ENCODE data around the gene B9D1.
"Not testable (repeated sequence)": the region's sequence is repeated elsewhere in the genome, so short reads cannot be mapped to it uniquely, and the experiment has no call there.

The B9D1 gene

DNA sequence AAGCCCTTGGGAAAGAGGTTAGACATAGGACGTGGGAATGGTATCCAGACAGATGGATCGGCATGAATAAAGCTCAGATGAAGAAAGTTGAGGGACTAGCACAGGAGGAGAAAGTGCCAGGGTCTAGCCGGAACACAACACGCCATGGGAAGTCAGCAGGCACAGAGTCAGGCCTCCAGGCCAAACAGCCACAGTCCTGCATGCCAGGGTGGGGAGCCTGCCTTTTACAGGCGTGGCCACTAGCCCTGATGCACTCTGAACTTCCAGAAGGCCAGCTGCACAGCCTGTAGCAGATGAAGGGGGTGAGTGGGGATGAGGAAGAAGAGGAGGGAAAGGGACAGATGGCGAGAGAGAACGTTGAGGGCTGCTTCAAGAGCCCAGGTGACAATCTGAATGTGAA, 5.2 kb downstream of the B9D1 start:
- no peak for DNase-seq

DNA sequence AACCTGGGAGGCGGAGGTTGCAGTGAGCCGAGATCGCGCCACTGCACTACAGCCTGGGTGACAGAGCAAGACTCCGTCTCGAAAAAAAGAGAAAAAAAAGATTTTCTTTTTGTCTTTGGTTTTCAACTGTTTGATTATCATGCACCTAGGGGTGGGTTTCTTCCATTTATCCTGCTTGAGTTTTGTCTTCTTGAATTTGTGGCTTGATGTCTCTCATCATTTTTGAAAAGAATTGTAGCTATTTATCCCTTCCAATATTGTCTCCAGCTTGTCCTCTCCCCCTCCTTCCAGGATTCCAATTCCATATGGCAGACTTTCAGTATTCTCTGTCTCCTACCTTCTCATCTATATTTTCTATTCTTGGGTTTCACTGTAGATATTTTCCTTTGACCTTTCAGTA, 7.8 kb downstream of the B9D1 start:
- no peak for DNase-seq

DNA sequence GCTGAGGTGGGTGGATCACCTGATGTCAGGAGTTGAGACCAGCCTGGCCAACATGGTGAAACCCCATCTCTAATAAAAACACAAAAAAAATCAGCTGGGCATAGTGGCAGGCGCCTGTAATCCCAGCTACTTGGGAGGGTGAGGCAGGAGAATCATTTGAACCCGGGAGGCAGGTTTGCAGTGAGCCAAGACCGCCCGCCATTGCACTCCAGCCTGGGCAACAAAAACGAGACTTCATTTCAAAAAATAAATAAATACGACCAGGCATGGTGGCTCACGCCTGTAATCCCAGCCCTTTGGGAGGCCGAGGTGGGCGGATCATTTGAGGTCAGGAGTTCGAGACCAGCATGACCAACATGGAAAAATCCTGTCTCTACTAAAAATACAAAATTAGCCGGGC, 9.1 kb downstream of the B9D1 start:
- not testable (repeated sequence) for DNase-seq

DNA sequence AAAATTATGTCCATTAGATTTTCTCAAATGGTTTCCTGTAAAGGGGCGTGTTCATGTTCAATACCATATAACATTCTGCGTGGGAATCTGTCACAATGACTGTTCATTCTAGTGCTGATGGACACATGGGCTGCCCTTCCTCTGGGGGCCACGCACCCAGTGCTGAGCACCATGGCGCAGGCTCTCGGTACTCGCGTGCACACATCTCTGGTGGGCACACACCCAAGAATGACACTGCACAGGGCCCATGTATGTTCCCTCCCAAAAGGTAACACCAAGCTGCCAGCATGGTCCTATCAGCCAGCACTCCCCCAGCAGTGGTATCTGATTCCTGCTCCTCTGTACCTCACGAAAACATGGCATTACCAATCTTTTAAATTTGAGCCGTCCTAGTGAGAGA, 13.7 kb downstream of the B9D1 start:
- DNase-seq, result no peak

DNA sequence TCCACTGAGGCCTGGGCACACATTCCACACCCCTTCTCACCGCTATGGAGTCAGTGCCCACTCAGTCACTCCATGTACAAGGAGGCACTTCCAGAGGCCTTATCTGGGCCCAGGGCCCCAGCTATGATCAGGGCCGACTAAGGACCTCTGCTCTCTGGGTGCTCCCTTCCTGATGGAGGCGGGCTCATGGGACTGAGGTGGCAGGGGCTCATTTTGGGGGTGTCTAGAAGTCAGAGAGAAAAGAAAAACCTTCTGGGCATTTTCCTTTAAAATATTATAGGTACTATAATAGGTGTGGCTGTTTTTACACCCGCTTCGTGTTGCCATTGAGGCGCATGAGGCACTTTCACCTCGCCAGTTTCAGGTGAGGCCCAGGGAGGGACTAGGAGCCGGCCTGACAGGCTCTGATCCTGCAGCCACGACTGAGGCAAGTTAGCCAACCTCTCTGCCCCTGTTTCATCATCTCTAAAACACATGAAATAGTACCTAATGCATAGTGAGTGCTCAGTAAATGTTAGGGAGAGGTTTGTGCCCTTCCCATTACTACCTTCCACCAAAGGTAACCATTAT, 14.4 kb downstream of the B9D1 start:
- DNase-seq, result no peak

- no peak for DNase-seq
These were observed 15.0 kb downstream of the B9D1 start for GRCh38 chr17:19347323-19348080.

- peak; percentile 70 for DNase-seq
These were observed 15.9 kb downstream of the B9D1 start for GRCh38 chr17:19346351-19347255.

DNA sequence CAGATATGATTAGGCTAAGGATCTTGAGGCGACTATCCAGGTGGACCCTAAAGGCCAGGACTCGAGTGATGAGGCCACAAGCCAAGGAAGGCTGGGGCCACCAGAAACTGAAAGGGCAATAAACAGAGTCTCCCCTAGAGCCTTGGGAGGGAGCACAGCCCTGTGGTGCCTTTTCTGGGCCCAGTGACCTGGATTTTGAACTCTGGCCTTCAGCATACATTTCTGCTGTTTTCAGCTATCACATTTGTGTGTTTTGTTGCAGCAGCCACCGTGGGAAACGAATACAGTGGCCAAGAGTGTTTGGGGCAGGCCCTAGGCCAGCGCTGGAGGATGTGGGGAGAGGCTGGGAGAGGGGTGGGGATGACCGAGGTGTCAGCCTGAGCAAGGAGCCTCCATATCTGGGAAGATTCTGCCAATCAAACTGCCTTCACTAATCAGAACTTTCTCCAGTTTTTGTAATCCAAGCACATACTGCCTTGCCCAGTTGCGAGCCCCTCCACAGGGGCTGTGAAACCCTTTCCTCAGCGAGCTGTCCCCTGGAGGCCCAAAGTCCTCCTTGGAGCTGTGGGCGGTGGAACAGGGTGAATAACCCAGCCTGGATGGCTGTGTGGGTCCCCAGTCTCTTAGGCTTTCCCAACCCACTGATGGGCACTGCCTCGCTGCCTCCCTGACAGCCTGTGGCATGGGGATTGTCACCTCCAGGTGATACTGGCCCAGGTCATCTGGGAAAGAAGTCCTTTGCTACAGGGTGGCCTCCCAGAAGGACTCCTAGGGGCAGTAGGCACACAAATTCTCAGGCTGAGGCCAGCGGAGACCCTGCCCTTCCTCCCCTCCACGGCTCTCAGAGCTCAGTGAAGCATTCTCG, 16.8 kb downstream of the B9D1 start:
- no peak for DNase-seq

DNA sequence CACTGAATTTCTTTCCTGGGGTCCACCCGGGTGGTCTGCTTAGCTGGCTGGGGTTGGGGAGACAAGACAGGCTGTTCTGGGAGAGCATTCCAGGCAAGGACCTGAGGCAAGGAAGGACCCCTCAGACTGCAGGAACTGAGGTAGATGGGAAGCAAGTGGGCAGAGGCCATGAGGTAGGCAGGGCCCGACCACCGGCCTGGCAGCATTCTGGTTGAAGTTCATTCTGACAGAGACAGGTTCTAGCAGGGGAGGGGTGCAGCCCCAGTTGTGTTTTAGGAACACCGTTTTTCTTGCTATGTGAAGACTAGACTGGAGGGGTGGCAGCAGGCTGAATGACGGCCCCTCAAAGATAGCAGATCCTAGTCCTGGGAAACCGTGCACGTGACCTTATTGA, 17.5 kb downstream of the B9D1 start:
- DNase-seq, result no peak

DNA sequence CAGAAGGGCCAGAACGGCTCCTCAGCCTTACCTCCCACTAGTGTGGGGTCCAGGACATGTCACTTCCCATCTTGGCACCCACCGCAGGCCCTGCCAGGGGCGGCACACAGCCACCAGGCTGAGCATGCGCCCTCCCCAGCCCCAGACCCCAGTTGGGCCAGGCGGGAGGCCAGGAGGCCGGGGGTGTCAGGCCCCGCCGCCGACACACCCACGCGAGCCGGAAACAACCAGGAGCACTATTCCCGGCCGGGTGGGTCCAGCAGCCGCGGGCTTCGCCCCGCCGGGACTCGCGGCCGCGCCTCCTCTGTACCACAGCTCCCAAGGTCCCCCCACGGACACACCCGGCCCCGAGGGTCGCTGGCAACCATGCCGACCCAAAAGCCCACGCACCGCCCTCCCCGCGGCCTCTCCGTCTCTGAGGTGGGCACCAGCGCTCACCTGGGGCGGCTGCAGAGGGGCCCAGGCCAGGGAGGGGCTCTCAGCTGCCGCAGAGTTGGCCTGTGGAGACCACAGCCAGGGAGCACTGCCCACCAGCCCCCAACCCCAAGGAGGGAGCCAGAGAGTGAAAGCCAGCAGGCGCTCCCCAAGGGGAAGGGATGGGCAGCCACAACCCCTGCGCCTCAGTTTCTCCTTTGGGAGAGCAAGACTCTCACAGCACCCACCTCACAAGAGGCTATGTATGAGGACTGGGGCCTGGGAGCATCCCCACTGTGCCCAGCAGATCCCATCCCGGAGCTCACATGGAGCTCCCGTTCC, 18.0 kb downstream of the B9D1 start:
- DNase-seq, result no peak

DNA sequence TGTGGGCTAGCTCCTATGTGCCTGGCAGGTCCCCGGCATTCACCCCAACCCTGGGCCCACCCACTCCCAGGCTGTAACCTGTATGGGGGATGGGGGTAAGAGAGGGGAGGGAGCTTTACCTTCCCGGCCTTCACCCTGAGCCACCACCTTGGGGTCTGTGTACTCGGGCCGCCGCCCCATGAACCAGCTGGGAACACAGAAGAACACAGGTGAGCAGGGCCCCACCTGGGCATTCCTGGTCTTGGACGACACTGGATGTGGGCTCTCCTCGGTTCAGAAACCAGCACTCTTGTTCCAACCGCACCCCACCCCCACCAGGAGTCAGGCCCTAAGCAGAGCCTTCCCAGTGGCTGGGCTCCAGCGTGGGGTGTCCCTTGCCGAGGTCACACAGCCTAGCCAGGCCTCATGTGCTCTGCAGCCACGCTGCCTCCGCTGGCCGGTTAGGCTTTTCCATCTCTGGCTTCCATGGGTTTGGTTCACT, 18.8 kb downstream of the B9D1 start:
- DNase-seq, result no peak

- no peak for DNase-seq
These were observed 19.3 kb downstream of the B9D1 start for GRCh38 chr17:19343256-19343630.

GRCh38 chr17:19342611-19343255, 19.8 kb downstream of the B9D1 start:
- DNase-seq, result no peak

GRCh38 chr17:19341641-19342610, 20.6 kb downstream of the B9D1 start:
- no peak for DNase-seq

GRCh38 chr17:19341211-19341631, 21.3 kb downstream of the B9D1 start:
- DNase-seq, result no peak

DNA sequence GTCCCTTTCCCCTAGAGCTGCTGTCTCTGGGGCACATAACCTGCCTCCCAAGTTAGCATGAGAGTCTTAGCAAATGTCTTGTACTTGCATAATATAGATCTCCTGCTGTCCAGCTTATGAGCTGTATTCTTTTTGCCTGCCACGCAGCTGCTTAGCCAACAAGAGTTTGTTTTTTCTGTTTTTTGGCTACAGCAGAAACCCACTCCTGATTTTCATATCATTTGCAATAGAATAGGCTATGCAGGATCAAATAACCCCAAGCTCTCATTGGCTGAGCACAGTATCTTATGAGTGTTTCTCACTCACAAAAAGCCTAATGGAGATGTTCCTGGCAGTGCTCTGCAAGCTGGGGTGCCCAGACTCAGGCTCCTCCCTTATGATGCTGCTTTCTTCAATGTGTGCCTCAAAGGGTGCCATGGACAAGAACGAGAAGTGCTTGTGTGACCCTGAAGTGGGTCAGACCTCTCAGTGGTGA, 23.1 kb downstream of the B9D1 start:
- no peak for DNase-seq

- DNase-seq, result no peak
These were observed 24.2 kb downstream of the B9D1 start for GRCh38 chr17:19338031-19338990.

DNA sequence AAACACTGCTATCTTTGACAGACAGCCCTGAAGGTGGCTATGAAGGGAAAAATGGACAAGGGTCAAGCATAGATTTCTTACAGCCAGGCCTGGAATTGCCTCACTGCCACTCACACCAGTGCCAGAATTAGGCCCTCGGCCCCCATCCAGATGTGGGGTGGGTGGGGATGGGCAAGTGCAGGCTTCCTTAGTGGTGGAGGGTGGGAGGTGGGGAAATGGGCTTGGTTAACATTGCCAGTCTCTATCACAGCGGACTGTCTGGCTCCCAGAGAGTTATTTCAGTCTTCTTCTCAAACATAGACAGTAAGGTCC, 24.9 kb downstream of the B9D1 start:
- no peak for DNase-seq
